ENCODE results near the gene GOLGA6D. TPM values are rescaled to one million over a fixed set of nuclear protein-coding genes. Genes with fewer than 3 reads are reported as not detected.
"Not testable (repeated sequence)": the region's sequence is repeated elsewhere in the genome, so short reads cannot be mapped to it uniquely, and the experiment has no call there.

The GOLGA6D gene
- polyA plus RNA-seq, 1 experiment: not detected

DNA sequence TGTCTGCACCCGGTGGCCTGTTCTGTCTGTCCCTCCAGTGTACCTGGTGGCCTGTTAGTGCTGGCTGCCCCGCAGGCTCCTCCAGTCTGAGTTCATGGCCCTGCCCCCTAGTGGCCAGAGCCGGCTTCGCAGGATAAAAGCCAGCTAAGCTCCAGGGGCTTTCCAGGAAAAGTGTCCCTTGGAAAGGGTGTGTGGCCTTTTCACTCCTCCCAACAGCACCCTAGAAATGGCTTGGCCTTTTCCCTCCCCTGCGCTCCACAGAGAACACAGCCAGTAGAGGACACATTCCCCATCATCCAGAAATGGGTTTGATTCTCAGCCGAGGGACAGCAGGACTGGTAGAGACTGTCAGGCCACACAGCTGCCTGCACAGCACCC, 16.7 kb downstream of the GOLGA6D start:
- TF ChIP-seq, protein P1, sequence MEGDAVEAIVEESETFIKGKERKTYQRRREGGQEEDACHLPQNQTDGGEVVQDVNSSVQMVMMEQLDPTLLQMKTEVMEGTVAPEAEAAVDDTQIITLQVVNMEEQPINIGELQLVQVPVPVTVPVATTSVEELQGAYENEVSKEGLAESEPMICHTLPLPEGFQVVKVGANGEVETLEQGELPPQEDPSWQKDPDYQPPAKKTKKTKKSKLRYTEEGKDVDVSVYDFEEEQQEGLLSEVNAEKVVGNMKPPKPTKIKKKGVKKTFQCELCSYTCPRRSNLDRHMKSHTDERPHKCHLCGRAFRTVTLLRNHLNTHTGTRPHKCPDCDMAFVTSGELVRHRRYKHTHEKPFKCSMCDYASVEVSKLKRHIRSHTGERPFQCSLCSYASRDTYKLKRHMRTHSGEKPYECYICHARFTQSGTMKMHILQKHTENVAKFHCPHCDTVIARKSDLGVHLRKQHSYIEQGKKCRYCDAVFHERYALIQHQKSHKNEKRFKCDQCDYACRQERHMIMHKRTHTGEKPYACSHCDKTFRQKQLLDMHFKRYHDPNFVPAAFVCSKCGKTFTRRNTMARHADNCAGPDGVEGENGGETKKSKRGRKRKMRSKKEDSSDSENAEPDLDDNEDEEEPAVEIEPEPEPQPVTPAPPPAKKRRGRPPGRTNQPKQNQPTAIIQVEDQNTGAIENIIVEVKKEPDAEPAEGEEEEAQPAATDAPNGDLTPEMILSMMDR (IDR thresholded peaks at IDR 0.05; ENCODE audit: insufficient read depth, low read depth, low read length): peak; percentile 39
- DNase-seq (ENCODE audit: low read depth); POLR2A ChIA-PET; CTCF ChIA-PET; H3K4me3 ChIP-seq (ENCODE audit: low read depth, low read length); H3K27me3 ChIP-seq (ENCODE audit: control insufficient read depth, insufficient read depth, low read length); H3K36me3 ChIP-seq (ENCODE audit: control insufficient read depth, insufficient read depth, low read length): not testable (repeated sequence)

GRCh38 chr15:75300026-75300425, 17.4 kb downstream of the GOLGA6D start:
- DNase-seq (ENCODE audit: low read depth); H3K27me3 ChIP-seq (ENCODE audit: control insufficient read depth, insufficient read depth, low read length); H3K4me3 ChIP-seq (ENCODE audit: low read depth, low read length); POLR2A ChIA-PET; H3K36me3 ChIP-seq (ENCODE audit: control insufficient read depth, insufficient read depth, low read length): not testable (repeated sequence)
- CTCF ChIA-PET: interaction anchor here (0.6 to 1.6 kb wide), 3 partner anchors 8 to 271 kb away, joined by 3 to 6 read pairs (median 5); partner anchors contain the start of gene MAN2C1

DNA sequence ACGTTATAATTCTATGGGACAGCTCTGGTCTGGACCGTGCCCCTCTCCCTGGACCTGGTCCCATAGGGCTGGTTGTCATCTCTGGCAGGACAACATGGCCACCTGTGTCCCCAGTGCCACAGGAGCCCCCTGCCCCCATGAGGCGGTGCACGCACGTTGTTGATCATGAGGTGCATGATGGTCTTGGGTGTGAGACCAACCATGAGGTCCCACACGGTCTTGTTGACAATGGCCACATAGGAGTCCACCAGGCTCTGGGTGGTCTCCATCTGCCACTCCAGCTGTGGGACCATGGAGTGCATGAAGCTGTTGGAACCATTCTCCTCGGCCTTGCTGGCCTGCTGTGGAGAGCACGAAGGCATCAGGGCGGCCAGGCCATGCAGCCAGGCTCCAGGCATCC, 19.7 kb downstream of the GOLGA6D start:
- DNase-seq (ENCODE audit: low read depth): no peak
- TF ChIP-seq, protein P1 (IDR thresholded peaks at IDR 0.05; ENCODE audit: insufficient read depth, low read depth, low read length): no peak
- ChIA-PET CTCF (no interaction called here), POLR2A (no interaction called here)
- Histone ChIP-seq H3K36me3 (ENCODE audit: control insufficient read depth, insufficient read depth, low read length) (no peaks in the 10 kb centered on the region), H3K4me3 (ENCODE audit: low read depth, low read length) (no peak overlapping the region), H3K27me3 (ENCODE audit: control insufficient read depth, insufficient read depth, low read length) (peaks cover 8% of the 10 kb centered on the region)

DNA sequence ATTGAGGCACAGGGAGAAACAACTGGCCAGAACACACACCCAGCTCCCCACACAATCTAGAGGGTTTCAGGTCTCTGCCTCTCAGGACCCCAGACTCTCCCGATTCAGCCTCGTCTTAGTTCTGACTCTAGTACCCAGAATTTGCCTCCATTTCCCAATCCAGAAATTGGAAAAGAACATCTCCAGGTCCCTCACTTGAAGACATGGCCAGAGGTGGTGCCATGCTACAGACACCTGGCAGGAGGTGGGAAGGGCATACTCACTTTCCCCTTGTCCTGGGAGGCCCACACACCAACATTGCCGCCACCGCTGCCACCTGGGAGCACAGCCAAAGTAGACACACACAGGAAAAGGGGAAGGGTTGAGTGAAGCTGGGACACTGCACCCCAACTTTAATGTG, 20.1 kb downstream of the GOLGA6D start:
- DNase-seq (ENCODE audit: low read depth); POLR2A ChIA-PET; CTCF ChIA-PET; H3K4me3 ChIP-seq (ENCODE audit: low read depth, low read length); H3K36me3 ChIP-seq (ENCODE audit: control insufficient read depth, insufficient read depth, low read length); H3K27me3 ChIP-seq (ENCODE audit: control insufficient read depth, insufficient read depth, low read length): not testable (repeated sequence)

GRCh38 chr15:75306188-75306587, 23.6 kb downstream of the GOLGA6D start:
- TF ChIP-seq, protein P1 (IDR thresholded peaks at IDR 0.05; ENCODE audit: insufficient read depth, low read depth, low read length): no peak
- ChIA-PET POLR2A (no interaction called here), CTCF (interaction anchor here (1.2 kb wide), 1 partner anchor 276 kb away, joined by 4 read pairs; no protein-coding TSS in a partner anchor)
- Histone ChIP-seq H3K27me3 (ENCODE audit: control insufficient read depth, insufficient read depth, low read length) (peaks cover 19% of the 10 kb centered on the region), H3K36me3 (ENCODE audit: control insufficient read depth, insufficient read depth, low read length) (no peaks in the 10 kb centered on the region), H3K4me3 (ENCODE audit: low read depth, low read length) (no peak overlapping the region)
- DNase-seq (ENCODE audit: low read depth): no peak

GRCh38 chr15:75307778-75308390, 25.2 kb downstream of the GOLGA6D start:
- POLR2A ChIA-PET: no interaction called here
- TF ChIP-seq, protein P1 (IDR thresholded peaks at IDR 0.05; ENCODE audit: insufficient read depth, low read depth, low read length): peak; percentile 34
- DNase-seq (ENCODE audit: low read depth): no peak
- Histone ChIP-seq H3K36me3 (ENCODE audit: control insufficient read depth, insufficient read depth, low read length) (no peaks in the 10 kb centered on the region), H3K27me3 (ENCODE audit: control insufficient read depth, insufficient read depth, low read length) (peaks cover 19% of the 10 kb centered on the region), H3K4me3 (ENCODE audit: low read depth, low read length) (no peak overlapping the region)
- CTCF ChIA-PET: interaction anchor here (0.9 to 1.4 kb wide), 2 partner anchors 8 to 279 kb away, joined by 3 to 5 read pairs; no protein-coding TSS in a partner anchor

All from BJ (cell line).